Measurements from ENCODE around the gene ARSI.
A peak's percentile ranks its signal among the peaks of the same experiment; 100 is the strongest.

Gene ARSI

DNA sequence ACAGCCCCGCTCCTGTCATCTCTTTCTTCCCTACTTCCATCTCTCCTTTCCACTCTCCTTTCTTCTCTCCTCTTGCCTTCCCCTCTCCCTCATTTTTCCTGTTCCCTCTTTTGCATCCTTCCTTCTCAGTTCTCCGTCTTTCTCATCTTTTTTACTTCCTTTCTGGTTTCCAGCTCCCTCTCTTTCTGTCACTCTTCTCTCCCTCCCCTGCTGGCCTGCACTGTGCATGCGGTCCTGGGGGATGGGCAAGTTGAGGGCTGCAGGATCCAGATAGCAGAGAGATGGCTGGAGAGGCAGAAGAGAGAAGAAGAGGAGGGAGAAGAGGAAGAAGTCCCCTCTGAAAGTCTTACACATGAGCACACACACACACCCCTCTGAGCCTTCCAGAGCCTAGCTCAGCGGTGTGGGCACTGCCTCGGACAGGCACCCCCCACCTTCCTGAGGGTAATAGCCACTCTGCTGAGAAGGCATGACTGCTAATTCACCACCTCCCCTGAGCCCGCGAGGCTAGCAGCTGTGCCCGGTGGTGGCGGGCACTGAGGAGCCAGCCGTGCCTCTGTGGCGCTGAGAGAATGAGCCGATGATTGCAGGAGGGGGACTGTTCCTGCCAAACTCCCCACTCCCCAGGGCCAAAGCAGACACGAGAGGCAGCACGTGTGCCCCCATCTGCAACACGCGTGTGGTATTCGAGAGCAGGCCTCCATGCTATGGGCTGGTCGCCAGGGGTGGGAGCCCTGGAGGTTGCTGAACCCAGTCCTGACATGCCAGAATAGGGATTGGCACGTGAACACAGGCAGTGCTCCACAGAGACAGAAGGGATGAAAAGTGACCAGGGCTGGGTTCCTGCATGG, 9.4 kb downstream of the ARSI start:
- no peak for DNase-seq (ENCODE audit: low spot score)

DNA sequence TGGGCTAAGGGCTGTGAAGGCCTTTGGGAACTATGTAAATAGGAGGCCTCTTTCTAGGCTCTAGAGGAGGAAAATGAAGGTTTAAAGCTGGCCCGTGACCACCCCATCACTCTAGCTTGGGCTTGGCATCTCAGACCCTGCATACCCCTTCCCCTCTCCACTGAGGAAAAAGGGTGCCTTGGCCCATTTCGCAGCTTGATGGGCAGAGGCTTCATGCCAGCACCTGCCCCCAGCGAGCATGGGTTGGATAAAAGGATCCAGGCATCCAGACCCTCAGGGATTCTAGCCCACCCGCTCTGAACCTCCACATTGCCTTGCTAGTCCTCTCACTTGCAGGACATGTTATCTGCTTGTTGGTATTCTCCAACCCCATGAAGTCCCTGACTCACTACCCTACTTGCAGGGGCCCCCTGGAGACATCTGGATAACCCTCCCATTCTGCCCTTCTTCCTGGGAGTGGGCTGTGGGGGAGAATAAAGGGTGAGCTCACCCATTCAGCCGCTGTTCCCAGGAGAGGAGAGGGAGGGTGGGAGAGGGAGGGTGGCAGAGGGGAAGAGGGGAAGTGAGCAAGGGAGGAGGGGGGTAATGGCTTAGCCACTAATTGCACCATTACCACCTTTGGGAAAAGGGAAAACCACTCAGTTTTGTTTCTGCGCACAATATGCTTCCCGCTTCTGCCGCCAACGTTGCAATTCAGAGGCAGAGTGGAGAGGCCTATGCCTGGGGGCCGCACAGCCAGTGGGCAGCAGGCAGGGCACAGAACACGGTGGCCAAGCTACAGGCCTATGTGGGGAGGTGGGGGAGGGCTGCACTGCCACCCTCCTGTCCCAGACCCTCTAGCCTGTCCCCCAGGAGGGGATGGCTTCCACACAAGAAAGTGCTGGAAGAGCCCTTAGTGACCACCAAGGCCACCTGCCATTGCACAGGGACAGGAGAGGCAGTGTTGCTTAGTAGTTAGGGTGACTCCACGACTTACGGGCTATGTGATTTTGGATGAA, 11.0 kb downstream of the ARSI start:
- DNase-seq (ENCODE audit: low spot score), result no peak

DNA sequence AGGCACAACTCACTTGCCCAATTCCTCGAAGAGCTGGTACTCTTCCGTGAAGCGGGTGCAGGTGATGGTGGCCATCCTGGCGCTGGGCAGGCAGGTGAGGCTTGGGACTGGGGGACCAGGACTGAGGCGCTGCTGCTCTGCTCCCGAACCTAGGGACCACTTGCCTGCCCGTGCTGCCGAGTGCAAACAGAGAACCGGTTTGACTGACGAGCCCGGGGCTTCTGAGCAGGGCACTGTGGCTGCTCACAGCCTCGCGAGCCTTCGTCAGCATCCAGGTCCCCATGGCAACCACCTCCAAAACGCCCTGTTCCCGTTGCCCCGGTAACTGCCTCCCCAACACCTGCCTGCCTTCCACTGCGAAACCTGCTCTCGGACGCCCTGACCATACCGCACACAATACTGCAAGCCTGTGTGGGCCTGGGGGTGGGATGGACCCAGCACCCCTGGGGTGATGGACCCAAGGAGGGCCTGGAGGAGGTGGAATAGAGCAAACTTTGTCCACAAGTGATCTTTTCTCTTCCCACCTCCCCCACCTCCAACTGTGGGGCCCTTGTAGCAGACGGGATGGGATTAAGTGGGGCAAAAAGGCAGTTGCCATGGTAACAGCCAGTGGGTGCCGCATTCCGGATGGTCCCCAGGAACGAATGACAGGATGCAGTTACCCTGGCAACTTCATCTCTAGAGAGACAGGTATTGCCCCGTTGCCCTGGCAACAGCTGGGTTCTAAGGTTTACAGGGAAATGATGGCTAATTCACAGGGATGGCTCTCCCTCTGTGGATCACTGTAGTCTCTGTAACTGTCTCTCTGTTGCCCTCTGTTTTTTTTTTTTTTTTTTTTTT, 12.9 kb downstream of the ARSI start, which contains the start of gene CAMK2A:
Gene CAMK2A (minus strand): TSS at position 223 of the 840 bp plus-strand sequence. CDS start 148 bp downstream, at position 75.
- no peak for DNase-seq (ENCODE audit: low spot score)

DNA sequence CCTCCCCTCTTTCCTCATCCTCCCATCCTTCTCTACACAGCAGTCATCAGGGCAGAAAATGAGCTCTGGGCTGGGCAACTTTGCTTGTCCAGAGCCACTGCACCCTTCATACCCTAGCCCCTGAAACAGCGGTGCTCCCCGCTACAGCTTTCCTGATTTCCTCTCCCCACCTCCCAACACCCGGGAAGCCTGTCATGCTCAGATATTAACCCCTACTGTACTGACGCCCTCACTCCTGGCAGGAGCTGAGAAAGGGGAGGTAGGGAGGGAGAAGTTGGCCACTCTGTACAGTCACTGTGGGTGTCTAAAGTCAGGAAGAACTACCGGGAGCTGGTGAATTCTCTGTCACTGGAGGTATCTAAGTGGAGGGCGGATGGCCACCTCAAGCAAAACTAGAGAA, 13.9 kb downstream of the ARSI start:
- no peak for DNase-seq (ENCODE audit: low spot score)

DNA sequence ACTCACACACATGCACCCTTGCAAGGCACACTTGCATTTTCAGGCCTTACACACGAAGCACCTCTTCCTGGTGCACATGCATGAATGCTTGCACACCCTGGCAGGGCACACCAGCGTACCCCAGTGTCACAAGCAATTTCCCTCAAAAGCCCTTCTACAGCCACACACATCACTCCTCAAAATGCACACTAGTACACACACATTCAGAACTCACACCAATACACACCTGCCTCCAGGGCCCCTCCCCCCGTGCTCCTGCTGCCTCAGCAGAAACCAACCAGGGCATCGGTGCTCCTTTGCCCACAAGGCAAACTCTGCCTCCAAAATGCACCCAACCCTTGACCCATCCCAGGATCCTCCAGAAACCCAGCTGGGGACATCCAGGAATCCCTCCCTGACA, 14.3 kb downstream of the ARSI start:
- no peak for DNase-seq (ENCODE audit: low spot score)

DNA sequence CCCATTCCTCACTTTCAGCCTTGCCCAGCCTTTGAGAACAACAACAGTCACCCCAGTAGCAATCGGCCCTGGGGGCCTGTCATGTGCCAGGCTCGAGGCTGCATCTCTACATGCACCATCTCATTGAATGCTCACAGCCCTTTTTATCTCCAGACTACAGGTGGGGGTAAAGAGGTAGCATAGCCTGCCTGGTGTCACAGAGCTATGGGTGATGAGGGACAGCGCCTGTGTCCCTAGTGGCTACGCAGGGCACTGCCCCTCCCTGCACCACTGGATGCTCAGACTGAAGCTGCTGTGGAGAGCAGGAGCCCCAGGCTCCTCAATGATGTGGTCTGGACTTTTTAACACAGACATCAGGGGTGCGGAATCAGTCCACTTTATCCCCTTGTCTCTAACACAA, 15.9 kb downstream of the ARSI start:
- DNase-seq (ENCODE audit: low spot score), result peak; percentile 6

DNA sequence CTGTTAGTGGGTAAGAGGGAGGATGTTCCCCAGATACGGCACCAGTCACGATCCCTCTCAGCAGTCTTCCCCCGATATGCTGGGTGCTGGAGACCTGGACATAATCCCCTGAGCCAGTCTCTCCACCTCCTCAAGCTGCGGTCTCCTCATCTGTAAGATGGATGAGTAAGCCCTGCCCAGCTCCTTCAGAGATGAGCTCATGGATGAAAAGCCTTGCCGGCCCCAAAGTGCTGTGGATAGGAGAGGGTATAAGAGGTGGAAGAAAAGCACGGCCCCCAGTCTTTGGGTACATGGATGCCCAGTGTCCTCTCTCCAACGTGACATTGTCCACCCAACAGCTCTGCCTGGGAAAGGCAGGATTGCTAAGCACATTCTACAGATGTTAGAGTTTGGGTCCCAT, 17.6 kb downstream of the ARSI start:
- no peak for DNase-seq (ENCODE audit: low spot score)

DNA sequence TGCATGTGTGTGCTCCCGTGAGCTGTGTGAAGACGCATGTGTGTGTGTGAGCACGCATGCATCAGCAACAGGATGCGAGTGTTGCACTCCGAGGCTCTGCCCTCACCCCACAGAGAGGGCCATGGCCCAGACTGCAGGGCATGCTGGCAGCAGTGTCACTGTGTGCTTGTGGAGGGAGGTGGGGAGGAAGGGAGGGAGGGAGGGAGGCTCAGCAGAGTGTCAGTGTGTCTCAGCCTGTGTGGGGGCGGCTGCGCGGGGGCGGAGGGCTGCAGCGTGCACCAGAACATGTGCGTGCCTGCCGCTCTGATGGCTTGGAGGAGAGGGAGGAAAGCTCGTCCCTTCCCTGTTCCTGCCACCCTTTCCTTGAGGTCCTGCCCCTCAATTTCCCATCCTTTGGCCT, 18.4 kb downstream of the ARSI start:
- no peak for DNase-seq (ENCODE audit: low spot score)

DNA sequence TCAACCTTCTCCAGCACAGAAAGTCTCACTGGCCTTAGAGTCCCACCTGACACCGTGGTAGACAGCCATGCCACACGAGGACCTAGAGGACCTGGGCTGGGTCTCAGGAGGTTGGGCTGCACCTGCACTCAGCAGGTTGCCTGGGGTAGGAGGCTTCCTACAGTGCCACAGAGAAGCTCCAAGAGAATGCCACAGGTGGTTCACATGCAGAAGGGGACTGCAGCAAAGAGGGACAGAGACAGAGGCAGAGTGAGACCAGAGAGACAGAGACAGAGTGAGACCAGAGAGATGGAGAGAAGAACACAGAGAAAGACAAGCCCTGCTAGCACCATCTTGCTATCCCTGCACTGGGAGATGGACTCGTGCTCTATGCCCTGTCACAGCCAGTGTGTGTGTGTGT, 18.8 kb downstream of the ARSI start:
- no peak for DNase-seq (ENCODE audit: low spot score)

DNA sequence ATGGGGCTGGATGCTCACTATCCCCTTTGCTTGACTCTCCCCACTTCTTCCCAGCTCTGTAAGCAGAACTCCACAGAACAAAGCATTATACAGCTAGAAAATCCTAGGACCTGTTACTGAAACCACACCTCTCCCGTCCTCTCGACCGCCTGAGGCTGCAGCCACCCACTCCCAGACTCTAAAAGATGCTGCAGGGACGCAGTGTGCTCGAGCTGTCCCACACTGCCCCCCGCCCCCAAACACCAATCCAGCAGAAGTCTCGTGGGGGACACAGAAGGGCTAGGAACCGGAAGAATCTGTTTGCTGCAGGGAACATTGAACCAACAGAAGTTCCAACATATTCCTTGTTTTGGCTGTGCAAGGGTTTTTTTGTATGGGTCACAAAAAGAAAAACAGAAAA, 20.7 kb downstream of the ARSI start:
- DNase-seq (ENCODE audit: low spot score), result no peak

DNA sequence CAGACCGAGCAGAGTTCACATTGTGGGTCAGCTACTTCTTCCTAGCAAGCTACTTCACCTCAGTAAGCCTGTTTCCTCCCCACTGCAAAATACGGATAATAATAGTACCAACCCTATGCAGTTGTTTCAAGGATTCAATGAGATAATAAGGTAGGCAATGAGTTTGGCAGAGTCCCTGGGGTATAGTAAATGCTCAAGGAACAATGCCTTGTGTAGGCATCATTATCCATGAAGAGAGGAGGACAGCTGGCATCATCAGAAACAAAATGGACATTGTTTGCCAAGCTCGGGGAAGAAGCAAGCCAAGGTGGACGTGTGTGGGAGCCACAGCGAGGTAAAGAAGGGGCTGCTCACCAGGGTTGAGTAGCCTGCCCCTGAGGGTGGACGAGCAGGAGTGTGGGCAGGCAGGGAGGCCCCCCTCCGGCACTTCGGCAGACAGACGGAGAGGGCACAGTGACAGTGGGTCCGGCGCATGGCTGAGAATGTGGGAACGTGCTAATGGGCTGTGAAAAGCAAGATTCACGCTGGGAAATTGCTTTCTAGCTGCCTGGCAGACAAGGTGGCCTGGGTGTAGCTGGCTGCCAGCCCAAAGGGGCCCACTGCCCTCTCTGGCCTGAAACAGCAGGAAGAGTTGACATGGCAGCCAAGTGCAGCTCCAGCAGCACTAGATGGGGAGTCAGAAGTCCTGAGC, 23.2 kb downstream of the ARSI start:
- no peak for DNase-seq (ENCODE audit: low spot score)

DNA sequence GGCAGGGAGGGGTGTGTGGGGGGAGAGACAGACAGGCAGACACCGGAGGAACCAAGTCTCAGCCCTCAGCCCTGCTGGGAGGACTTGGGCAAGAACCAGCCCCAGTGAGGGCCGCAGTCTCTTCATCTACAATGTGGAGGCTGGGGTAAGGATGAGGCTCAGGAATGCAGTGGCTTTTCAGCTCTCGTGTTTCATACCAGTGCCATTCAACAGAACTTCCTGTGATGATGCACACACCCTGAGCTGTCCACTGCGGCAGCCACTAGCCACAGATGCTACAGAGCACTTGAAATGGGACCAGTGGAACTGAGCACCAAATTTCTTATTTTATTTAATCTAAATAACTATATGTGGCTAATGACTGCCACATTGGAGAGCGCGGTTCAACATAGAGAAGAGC, 23.8 kb downstream of the ARSI start:
- no peak for DNase-seq (ENCODE audit: low spot score)

DNA sequence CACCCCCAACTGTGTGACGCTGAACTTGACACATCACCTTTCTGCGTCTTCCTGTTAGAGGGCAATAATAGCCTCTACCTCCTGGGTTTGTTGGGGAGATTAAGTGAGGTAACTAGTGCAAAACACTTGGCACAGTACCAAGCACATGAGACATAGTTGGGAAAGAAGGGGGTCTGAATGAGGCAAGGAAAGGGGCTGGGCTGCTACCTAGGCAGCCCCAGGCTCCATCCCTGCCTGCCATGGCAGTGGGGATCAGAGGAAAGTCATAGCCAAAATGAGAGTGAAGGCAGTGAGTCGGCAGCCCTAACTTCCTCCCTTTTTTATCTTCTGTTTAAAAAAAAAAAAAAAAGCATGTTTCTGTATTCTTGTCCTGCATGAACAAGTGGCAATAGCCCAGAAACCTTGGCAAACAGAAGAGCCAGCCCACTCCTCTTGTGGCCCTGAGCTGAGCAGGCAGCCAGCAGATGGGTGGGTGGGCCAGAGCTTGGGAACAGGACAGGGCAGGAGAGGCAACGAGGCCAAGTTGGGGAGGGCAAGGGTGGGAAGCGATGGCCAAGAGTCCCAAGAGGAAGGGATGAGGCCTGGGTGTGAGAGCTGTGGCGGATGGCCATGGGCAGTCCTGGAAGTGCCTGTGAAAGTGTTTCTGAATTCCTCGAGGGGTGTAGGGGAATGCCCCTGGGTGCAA, 24.5 kb downstream of the ARSI start:
- no peak for DNase-seq (ENCODE audit: low spot score)

DNA sequence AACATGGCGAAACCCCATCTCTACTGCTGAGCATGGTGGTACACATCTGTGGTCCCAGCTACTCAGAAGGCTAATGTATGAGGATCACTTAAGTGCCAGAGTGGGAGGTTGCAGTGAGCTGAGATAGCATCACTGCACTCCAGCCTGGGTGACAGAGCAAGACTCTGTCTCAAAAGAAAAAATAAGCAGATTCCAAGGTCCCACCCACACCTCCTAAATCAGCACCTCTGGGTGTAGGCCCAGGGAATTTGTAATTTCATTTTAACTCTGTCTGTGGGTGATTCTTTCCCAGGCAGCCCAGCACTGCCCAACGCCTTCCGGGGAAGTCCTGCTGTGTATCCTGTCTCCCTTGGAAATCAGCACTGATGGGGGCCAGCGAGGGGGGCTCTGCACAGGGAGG, 25.7 kb downstream of the ARSI start:
- no peak for DNase-seq (ENCODE audit: low spot score)

DNA sequence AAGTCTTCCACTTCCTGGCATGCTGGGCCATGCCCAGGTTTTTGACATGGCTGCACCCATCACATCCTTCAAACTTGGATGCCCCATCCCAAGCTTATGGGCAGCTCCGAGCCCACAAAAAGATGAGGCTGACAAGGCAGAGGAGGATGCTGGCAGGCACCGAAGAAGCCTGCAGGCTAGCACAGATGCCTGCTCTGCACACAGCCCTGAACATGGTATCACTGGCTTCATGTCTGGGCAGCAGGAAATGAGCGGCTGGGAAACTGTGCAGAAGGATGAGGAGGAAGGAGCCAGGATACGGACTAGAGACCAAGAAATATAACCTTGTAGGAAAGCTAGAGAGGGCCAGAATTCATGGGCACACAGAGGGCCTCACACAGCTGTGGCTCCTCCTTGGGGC, 27.9 kb downstream of the ARSI start:
- DNase-seq (ENCODE audit: low spot score), result no peak

DNA sequence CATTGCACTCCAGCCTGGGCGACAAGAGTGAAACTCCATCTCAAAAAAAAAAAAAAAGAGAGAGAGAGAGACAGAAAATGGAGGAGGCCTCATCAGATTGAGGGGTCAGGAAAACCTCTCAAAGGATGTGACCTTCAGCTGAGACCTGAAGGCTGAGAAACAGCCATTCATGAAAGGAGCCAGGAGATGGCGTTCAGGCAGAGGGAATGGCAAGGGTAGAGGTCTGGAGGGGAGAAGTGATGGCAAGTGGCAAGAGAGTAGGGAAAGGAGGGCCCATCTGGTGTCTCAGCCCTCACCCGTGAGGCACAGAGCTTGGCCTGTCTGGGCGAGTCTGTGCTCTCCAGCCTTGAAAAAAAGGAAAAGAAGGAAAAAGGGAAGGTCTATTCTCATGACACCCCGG, 30.2 kb downstream of the ARSI start:
- no peak for DNase-seq (ENCODE audit: low spot score)

DNA sequence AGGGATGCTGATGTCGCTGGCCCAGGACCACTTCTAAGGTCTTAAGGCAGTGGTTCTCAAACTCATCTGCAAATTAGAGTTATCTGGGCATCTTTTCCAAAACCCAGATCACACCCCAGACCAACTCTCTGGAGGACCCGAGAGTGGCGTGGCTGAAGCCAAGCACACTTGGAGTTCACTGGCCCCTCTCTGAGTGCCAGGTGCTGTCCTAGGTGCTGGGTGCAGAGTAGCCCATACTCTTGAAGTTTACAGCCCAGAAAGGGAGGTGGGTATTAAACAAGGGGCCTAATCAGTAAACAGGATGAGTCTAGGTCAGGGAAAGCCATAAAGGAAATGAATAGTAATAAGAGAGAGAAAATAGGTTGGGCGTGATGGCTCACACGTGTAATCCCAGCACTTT, 30.8 kb downstream of the ARSI start:
- DNase-seq (ENCODE audit: low spot score), result no peak

DNA sequence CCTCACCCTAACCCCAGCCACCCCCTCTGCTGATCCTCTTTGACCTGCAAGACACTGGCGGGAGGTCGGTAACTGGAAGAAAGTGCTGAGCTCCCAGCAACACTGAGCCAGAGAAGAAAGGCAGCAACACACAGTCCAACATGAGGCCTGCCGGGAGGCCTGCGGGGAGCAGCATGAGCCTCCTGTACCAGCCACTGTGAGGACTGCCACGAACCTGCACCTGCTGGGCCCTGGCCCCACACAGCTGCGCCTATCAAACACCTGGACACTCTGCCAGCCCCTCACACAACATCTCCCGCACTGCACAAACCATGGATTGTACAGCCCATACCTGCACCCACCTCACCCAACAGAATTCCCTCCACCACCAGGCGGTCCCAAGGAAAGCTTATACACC, 31.4 kb downstream of the ARSI start:
- DNase-seq (ENCODE audit: low spot score), result no peak

DNA sequence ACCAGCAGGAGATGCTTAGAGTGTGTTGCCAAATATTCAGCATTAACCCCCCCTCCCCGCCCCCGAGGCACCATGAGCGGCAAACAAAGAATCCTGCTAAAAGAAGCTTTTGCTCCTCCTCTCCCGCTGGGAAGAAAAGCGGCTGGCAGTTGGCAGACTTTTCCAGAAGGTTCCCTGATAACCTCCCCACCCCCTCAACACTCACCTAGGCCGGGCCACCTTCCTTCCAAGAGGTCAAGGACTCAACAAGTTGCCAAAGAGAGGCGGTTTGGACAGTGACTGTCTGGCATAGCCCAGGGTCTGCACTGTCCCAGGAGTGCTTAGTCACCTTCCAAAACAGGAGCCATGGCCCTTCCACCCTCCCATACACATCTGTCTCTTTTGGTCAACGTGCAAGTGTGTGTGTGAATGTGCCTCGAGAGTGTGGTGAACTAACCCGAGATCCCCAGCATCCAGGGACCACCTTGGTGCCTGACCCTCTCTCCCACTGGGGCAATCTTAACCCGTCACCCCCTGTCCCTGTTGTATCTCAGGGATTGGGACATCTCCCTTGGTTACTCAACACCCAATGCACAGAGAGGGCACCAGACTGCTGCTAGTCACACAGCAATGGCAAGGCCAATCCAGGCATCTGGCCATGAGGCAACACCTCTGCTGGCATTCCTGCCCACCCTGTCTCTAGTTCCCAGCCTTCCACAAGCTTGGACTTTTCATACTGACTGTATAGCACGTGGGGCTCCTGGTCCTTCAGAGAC, 32.0 kb downstream of the ARSI start:
- no peak for DNase-seq (ENCODE audit: low spot score)

DNA sequence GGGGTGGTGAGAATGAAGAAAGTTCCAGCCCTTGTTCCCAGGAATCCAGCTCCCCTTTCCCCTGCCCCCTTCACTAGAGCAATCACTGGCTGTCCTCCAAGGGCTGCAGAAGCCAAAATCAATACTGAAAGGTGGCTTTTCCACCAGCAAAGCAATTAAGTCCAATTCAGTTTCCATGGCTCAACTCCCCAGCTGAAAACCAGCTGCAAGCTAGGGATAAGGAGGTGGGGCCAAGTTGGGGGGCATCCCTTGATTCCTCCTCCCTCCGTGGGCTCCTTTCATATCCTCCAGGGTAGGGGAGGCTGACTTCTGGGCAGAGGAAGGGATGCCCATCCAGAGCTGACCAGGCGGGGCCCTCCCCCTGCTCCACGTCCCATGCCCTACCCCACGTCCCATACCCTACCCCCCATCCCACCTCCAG, 35.8 kb downstream of the ARSI start:
- no peak for DNase-seq (ENCODE audit: low spot score)

Data from LoVo (cell line).